Upper lobe of left lung (tissue), 4 donors: ENCODE results near the gene NCAM2.

Experiments
- CTCF ChIP-seq, 6 experiments: fragments of 450-650 bp in 4 of 6; fragments of 200-600 bp in 2 of 6; sonication (generic) in 2 of 6; IDR thresholded peaks; one replicate each; pipeline ENCODE4 v1.5.1; 2016 to 2019; ENCODE audit warnings: antibody characterized with exemption in 6 of 6
- POLR2AphosphoS5 ChIP-seq, 2 donors: sonication (generic); formaldehyde crosslinking; IDR thresholded peaks; one replicate each; pipeline ENCODE4 v1.5.1; 2017; ENCODE audit warnings: antibody characterized with exemption in 2 of 2

- TF ChIP-seq CTCF (IDR thresholded peaks at IDR 0.05), result no peak
- no peak for TF ChIP-seq POLR2AphosphoS5 (IDR thresholded peaks at IDR 0.05)
Observed at GRCh38 chr21:21297211-21297610, 299.0 kb downstream of the NCAM2 start.
